Glutamatergic neuron (in vitro differentiated cells): ENCODE results near the gene UBL4B. TPM values are rescaled to one million over a fixed set of nuclear protein-coding genes. Genes with fewer than 3 reads are reported as not detected.

Experiments
- DNase-seq: peaks from one replicate; pipeline ENCODE4 v3.0.0; 2022
- H3K27ac Mint-ChIP-seq: one replicate; pipeline ENCODE4 v1.8.0; 2020; ENCODE audit warnings: mild to moderate bottlenecking, mixed read lengths, inconsistent platforms; ENCODE audit not compliant: unreplicated experiment
- H3K27me3 Mint-ChIP-seq: one replicate; pipeline ENCODE4 v1.8.0; 2020; ENCODE audit warnings: mild to moderate bottlenecking, moderate library complexity, mixed read lengths, inconsistent platforms; ENCODE audit not compliant: unreplicated experiment
- H3K36me3 Mint-ChIP-seq: one replicate; pipeline ENCODE4 v1.8.0; 2020; ENCODE audit warnings: mild to moderate bottlenecking, mixed read lengths, inconsistent platforms; ENCODE audit not compliant: unreplicated experiment
- H3K4me1 Mint-ChIP-seq: one replicate; pipeline ENCODE4 v1.8.0; 2020; ENCODE audit warnings: mild to moderate bottlenecking, low read depth, mixed read lengths, inconsistent platforms; ENCODE audit not compliant: unreplicated experiment
- H3K4me3 Mint-ChIP-seq: one replicate; pipeline ENCODE4 v1.8.0; 2020; ENCODE audit warnings: mild to moderate bottlenecking, mixed read lengths, inconsistent platforms; ENCODE audit not compliant: unreplicated experiment
- H3K9me3 Mint-ChIP-seq: one replicate; pipeline ENCODE4 v1.8.0; 2020; ENCODE audit warnings: mild to moderate bottlenecking, moderate library complexity, mixed read lengths, inconsistent platforms; ENCODE audit not compliant: unreplicated experiment
- long read RNA-seq: library from polyadenylated mRNA; unstranded; transcript quantifications from one replicate; pipeline ENCODE4 v2.0.0, GENCODE V29; 2020; ENCODE audit not compliant: unreplicated experiment
- total RNA-seq: library from RNA; stranded (reverse); fragmentation: NEBNext Ultra II Directional; extraction: Animal tissue kit (Norgen Biotek cat#: 25700); gene quantifications from one replicate; pipeline ENCODE4 v1.2.1, GENCODE V29; 2021; ENCODE audit not compliant: unreplicated experiment
- TF ChIP-seq, protein P1 (sequence below): fragments of 200-600 bp; sonication (generic); IDR thresholded peaks from one replicate; pipeline ENCODE4 v1.5.0; 2021; ENCODE audit not compliant: partially characterized antibody, unreplicated experiment

The UBL4B gene, protein sequence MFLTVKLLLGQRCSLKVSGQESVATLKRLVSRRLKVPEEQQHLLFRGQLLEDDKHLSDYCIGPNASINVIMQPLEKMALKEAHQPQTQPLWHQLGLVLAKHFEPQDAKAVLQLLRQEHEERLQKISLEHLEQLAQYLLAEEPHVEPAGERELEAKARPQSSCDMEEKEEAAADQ
- total RNA-seq = not detected
- long read RNA-seq = 0 reads

DNA sequence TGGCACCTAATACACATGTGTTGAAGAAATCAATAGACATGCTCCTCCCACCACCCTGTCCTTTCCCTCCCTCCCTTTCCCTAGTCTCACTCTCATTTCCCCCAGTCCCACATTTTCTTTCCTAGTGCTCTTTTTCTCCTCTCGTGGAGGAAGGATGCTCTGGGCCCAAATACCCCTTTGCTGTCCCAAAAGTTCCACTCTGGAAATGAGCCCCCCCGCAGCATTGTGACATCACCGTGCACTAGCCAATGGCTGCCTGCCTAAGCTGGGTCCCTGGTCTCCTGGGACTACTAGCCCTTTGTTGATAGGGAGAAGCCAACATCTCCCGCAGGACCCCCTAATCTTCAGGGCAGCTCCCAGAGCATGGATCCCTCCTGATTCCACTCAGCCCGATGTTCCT is at the start of gene UBL4B:
TSS of gene UBL4B (plus strand) at position 301 of the 400 bp plus-strand sequence. CDS start at position 393, 92 bp downstream.
- peaks cover 9% of the 10 kb centered on the region for H3K27me3 Mint-ChIP-seq
- H3K36me3 Mint-ChIP-seq = no peaks in the 10 kb centered on the region
- DNase-seq = no peak
- TF ChIP-seq, protein P1, sequence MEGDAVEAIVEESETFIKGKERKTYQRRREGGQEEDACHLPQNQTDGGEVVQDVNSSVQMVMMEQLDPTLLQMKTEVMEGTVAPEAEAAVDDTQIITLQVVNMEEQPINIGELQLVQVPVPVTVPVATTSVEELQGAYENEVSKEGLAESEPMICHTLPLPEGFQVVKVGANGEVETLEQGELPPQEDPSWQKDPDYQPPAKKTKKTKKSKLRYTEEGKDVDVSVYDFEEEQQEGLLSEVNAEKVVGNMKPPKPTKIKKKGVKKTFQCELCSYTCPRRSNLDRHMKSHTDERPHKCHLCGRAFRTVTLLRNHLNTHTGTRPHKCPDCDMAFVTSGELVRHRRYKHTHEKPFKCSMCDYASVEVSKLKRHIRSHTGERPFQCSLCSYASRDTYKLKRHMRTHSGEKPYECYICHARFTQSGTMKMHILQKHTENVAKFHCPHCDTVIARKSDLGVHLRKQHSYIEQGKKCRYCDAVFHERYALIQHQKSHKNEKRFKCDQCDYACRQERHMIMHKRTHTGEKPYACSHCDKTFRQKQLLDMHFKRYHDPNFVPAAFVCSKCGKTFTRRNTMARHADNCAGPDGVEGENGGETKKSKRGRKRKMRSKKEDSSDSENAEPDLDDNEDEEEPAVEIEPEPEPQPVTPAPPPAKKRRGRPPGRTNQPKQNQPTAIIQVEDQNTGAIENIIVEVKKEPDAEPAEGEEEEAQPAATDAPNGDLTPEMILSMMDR = no peak
- no peak within 1 kb of the TSS for H3K27ac Mint-ChIP-seq
- peaks cover 17% of the 10 kb centered on the region for H3K4me1 Mint-ChIP-seq
- peaks cover 7% of the 10 kb centered on the region for H3K9me3 Mint-ChIP-seq
- H3K4me3 Mint-ChIP-seq = no peak within 1 kb of the TSS

DNA sequence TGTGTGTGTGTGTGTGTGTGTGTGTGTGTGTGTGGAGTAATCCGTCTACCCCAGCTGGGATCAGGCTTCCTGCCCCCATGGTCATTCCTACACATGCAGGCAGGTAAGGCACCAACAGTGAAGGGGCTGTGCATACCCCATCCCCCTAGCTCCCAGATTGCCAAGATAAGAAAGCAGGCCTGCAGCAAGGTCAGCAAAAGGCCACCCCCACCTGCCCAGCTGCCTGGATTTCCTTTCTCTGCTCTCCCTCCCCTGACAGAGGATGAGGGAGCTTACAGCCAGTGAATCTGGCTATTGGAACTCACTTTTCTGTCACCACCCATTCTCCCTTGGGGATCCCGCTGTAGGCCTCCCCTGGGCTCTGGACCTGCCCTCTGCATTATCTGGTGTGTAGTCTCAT is 49.6 kb upstream of the UBL4B start:
- no peak overlapping the region for H3K27ac Mint-ChIP-seq
- H3K36me3 Mint-ChIP-seq = peaks cover 13% of the 10 kb centered on the region
- peaks cover 10% of the 10 kb centered on the region for H3K4me1 Mint-ChIP-seq
- no peak for DNase-seq
- peaks cover 14% of the 10 kb centered on the region for H3K9me3 Mint-ChIP-seq
- TF ChIP-seq, protein P1 = no peak
- peaks cover 19% of the 10 kb centered on the region for H3K27me3 Mint-ChIP-seq
- no peak overlapping the region for H3K4me3 Mint-ChIP-seq

DNA sequence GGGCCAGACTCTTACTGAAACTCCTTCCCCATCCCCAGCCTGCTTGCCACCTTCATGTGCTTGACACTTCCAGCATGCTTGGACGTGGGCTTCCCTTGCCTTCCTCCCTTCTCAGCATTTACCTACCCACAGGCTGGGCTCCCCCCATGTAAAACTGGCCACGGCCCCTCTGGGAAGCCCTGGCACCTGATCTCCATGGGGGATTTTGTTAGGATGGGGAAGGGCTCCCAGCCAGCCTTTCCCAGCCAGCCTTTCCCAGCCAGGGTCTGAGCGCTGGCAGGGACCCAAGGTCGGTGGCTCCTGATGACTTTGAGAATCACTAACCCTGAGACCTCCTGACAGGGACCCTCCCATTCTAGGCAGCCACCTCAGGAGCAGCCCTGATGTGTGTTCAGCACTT is 48.5 kb upstream of the UBL4B start:
- Mint-ChIP-seq H3K36me3 (peaks cover 17% of the 10 kb centered on the region), H3K27me3 (peaks cover 27% of the 10 kb centered on the region), H3K4me3 (no peak overlapping the region), H3K4me1 (peaks cover 10% of the 10 kb centered on the region), H3K27ac (no peak overlapping the region), H3K9me3 (peaks cover 18% of the 10 kb centered on the region)
- TF ChIP-seq, protein P1 = no peak
- DNase-seq = no peak

DNA sequence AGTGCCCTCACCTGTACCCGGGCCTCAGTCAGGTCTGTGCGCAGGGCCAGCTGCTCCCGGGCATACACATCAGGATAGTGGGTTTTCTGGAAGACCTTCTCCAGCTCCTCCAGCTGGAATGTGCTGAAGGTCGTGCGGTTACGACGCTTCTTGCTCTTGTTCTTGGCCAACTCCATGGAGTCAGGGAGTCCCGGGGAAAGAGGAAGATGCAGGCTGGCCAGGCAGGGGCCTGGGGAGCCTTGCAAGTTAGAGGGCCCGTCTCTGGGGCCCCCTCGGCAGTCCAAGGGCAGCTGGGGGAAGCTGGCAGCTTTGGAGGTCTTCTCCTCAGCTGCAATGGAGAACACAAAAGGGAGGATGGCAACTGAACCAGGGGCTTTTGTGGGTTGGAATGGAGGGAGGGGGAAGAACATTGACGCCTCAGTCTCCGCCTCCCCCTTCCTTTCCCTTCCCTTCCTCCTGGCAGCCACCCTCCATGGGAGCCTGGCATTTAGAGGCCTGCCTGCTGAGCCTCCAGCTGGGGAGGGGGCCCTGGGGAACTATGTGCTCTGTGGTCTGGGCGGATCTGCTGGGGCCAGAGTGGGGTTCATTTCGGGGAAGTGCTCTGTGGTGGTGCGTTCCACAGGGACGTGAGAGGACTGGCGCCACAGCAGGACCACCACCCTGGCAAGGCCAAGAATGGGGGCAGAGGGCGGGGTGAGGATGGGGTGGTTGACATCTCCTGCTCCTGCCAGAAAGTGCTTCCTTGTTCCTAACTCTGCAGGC is 47.5 kb upstream of the UBL4B start:
- DNase-seq = no peak
- H3K4me3 Mint-ChIP-seq = no peak overlapping the region
- peaks cover 27% of the 10 kb centered on the region for H3K27me3 Mint-ChIP-seq
- peaks cover 17% of the 10 kb centered on the region for H3K36me3 Mint-ChIP-seq
- peaks cover 15% of the 10 kb centered on the region for H3K9me3 Mint-ChIP-seq
- TF ChIP-seq, protein P1 = no peak
- peaks cover 10% of the 10 kb centered on the region for H3K4me1 Mint-ChIP-seq
- H3K27ac Mint-ChIP-seq = no peak overlapping the region

DNA sequence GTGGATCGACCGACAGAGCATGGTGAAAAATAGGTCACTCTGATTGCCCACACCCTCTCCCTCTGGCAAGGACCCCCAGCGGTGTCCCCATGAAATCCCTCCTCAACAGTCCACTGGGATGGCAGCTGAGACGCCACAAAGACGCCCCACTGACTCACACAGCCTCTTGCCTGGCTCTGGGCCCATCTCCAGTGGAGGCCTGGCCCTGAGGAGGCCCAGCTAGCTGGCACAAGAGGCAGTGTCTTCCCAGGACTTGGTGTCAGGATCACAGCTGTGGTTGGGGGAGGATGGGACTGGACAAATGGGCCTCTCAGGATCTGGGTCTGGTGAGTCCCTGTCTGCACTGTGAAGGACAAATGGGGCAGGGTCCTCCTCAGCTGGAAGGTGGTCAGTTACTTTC is 46.4 kb upstream of the UBL4B start:
- peaks cover 10% of the 10 kb centered on the region for H3K4me1 Mint-ChIP-seq
- peaks cover 27% of the 10 kb centered on the region for H3K27me3 Mint-ChIP-seq
- DNase-seq = no peak

More for the DNA sequence above, 46.4 kb upstream of the UBL4B start:
- peaks cover 17% of the 10 kb centered on the region for H3K36me3 Mint-ChIP-seq
- H3K27ac Mint-ChIP-seq = no peak overlapping the region
- H3K4me3 Mint-ChIP-seq = no peak overlapping the region
- TF ChIP-seq, protein P1 = no peak
- H3K9me3 Mint-ChIP-seq = peaks cover 15% of the 10 kb centered on the region
